ENCODE measurements around the gene ADRB1.
A peak's percentile ranks its signal among the peaks of the same experiment; 100 is the strongest.

ADRB1 gene

GRCh38 chr10:114026189-114027040 is 17.3 kb upstream of the ADRB1 start:
- peak; percentile 84 for DNase-seq (ENCODE audit: low read depth)

GRCh38 chr10:114027041-114027394 is 16.6 kb upstream of the ADRB1 start:
- no peak for DNase-seq (ENCODE audit: low read depth)

GRCh38 chr10:114027951-114028350 is 15.7 kb upstream of the ADRB1 start:
- DNase-seq (ENCODE audit: low read depth) = no peak

GRCh38 chr10:114028425-114028824 is 15.2 kb upstream of the ADRB1 start:
- no peak for DNase-seq (ENCODE audit: low read depth)

GRCh38 chr10:114029655-114030054 is 14.0 kb upstream of the ADRB1 start:
- no peak for DNase-seq (ENCODE audit: low read depth)

- DNase-seq (ENCODE audit: low read depth) = no peak
These were observed 13.5 kb upstream of the ADRB1 start for GRCh38 chr10:114030140-114030539.

- no peak for DNase-seq (ENCODE audit: low read depth)
These were observed 12.3 kb upstream of the ADRB1 start for GRCh38 chr10:114031073-114031972.

GRCh38 chr10:114033566-114033965 is 10.1 kb upstream of the ADRB1 start:
- DNase-seq (ENCODE audit: low read depth) = no peak

- no peak for DNase-seq (ENCODE audit: low read depth)
These were observed 8.6 kb upstream of the ADRB1 start for GRCh38 chr10:114034923-114035645.

GRCh38 chr10:114035791-114036190 is 7.9 kb upstream of the ADRB1 start:
- no peak for DNase-seq (ENCODE audit: low read depth)

- DNase-seq (ENCODE audit: low read depth) = no peak
These were observed 4.8 kb upstream of the ADRB1 start for GRCh38 chr10:114038819-114039218.

GRCh38 chr10:114041166-114041565 is 2.5 kb upstream of the ADRB1 start:
- no peak for DNase-seq (ENCODE audit: low read depth)

GRCh38 chr10:114042895-114043531 is 653 bp upstream of the ADRB1 start:
- DNase-seq (ENCODE audit: low read depth) = peak; percentile 31

GRCh38 chr10:114044247-114045135 is 825 bp downstream of the ADRB1 start:
- no peak for DNase-seq (ENCODE audit: low read depth)

- no peak for DNase-seq (ENCODE audit: low read depth)
These were observed 1.7 kb downstream of the ADRB1 start for GRCh38 chr10:114045136-114046086.

GRCh38 chr10:114046087-114046458 is 2.4 kb downstream of the ADRB1 start:
- DNase-seq (ENCODE audit: low read depth) = no peak

- no peak for DNase-seq (ENCODE audit: low read depth)
These were observed 4.8 kb downstream of the ADRB1 start for GRCh38 chr10:114048472-114048871.

GRCh38 chr10:114051714-114052113 is 8.0 kb downstream of the ADRB1 start:
- no peak for DNase-seq (ENCODE audit: low read depth)

GRCh38 chr10:114052255-114052654 is 8.6 kb downstream of the ADRB1 start:
- DNase-seq (ENCODE audit: low read depth) = no peak

GRCh38 chr10:114053946-114054345 is 10.3 kb downstream of the ADRB1 start:
- no peak for DNase-seq (ENCODE audit: low read depth)

All from iris pigment epithelial cell (primary cell).